GM18507 (cell line): ENCODE measurements around the gene TDRD15.
"Not testable (repeated sequence)": the region's sequence is repeated elsewhere in the genome, so short reads cannot be mapped to it uniquely, and the experiment has no call there.

ENCODE experiments used
- DNase-seq: peaks from one replicate; pipeline ENCODE4 v3.0.0; 2011; ENCODE audit warnings: low read depth; ENCODE audit not compliant: insufficient read length; ENCODE audit errors: extremely low spot score
- FAIRE-seq: peaks from 2 replicates; lab custom pipeline; 2011; peaks lifted over from hg19 to GRCh38; lab: Jason Lieb, UNC

The TDRD15 gene

DNA sequence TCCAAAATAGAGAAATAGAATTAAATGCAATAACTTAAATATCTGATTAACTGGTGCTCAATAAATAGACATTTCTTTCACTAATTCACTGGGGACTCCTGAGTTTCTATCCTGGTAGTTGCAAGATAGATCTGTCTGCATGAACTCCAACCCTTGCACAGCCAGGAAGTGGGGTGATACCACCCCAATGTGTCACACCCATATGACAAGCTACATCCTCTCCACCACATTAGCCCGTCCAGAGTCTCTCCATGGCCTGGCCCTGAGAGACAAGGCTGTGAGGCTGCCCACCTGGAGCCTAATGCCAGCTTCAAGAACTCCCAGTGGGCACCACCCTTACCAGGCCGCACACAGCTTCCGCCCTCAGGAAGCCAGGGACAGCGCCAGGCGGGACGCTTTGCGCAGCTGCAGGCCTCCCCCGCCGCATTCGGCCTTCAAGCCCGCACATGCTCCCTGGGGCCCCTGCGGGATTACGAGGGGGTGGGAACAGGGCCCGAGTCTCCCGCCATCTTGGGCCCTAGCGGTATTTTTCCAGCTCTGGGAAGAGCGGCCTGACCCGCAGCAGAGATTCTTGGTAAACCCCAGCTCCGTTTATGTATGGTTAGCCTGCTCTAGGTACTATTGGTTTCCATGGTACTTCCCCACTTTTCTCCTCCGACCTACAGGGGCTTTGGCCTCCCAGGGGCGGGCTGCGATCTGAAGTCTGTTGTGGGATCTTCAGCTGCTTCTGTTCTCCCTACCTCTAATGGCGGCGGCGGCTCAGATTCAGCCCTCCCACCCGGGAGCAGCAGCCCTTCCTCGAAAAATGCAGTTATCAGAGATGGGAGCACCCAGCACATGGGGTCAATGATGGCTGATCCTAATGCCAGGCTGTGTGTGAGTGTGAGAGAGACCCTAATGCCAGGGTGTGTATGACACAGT, at the start of gene TDRD15:
TDRD15 (plus strand) TSS at position 496 of the 921 bp plus-strand sequence. CDS start 13,500 bp downstream, outside the sequence.
- DNase-seq (no peak), FAIRE-seq (no peak)

DNA sequence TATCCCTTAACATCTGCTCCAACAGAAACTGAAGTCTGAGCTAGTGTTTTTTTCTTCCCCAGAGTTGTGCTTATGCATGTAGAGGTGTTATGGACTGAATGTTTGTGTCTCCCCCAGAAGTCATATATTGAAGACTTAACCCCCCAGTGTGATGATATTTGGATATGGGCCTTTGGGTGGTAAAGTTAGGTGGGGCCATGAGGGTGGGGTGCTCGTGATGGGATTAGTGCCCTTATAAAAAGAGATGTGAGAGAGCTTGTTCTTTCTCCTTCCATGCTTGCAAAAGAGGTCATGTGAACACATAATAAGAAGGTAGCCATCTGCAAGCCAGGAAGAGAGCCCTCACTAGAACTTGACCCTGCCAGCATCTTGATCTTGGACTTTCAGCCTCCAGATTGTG, 45.5 kb upstream of the TDRD15 start:
- DNase-seq, result no peak
- no peak for FAIRE-seq

DNA sequence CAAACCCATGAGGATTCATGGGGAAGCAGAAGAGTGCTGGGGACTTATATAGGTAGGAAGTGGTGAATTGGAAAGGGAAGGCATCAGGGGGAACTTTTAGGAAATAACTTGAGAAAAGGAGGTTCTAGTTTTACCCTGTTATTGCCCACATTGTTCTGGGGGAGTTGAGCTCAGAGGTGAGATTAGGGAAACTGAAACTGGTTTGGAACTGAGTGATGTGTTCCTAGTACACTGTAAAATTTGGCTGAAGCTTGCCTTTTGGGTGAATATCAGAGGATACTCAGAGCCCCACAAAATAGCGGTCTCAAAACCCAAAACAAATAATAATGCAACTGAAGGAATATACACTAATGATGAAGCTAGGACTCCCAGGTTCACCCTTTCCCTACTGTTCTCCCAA, 40.3 kb upstream of the TDRD15 start:
- no peak for DNase-seq
- no peak for FAIRE-seq

DNA sequence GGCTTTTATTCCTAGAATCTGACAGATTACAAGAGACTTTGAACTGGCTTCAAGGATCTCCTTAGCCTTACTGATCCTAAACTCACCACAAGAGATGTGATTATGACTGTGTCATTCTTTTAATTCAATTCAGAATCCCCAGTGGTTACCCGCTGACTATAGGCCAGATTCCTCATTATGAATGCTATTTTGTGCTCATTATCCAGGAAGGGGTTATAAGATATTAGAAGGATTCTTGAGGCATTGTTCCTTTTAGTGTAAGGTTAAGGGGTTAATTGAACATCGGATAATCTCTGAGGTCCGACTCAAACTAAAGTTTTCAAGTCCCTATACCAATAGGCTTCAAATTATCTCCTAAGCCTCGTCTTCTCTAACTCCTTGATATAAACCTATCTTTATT, 39.4 kb upstream of the TDRD15 start:
- FAIRE-seq (no peak), DNase-seq (no peak)

DNA sequence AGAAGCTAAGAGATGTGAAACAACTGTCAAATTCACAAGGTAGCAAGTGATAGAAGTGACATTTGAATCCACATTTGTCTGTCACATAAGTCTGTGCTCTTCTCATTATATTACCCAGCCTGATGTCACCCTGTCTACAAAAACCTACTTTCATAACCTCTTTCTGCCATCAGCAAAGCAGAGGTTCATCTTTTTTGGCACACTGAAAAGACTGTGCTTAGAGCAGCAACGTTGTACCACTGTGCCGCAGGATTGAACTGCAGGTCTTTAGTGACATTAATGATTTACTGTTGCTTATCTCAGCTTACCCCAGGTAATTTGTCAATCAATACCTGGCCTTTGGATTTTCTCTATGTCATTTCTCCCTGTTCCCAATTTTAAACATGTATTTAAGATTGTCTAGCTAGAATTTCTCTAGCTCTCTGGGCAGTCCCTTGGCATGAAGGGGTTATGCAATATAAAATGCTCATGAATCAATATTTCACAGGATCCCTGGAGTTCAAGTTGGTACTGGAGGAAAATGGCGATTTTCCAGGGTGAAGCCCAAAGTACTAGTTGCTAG, 31.4 kb upstream of the TDRD15 start:
- FAIRE-seq (no peak), DNase-seq (no peak)

DNA sequence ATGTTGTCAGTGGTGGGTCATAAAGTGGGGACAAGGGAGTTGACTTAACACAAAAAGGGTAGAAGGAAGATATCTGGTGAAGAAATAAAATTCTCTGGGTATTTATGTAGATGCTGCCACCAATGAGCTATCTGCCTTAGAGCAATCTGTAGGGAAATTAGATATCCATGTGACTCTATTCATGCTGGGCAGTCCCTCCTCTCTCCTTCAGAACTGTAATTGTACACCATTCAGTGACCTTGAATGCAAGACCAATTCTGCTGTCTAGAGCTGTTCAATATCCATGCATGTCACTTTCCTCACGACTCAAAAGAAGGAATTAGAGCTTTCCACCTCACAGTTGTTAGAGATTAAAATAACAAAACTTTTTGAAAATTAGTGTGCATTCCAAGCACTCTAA, 28.6 kb upstream of the TDRD15 start:
- DNase-seq (no peak), FAIRE-seq (no peak)

DNA sequence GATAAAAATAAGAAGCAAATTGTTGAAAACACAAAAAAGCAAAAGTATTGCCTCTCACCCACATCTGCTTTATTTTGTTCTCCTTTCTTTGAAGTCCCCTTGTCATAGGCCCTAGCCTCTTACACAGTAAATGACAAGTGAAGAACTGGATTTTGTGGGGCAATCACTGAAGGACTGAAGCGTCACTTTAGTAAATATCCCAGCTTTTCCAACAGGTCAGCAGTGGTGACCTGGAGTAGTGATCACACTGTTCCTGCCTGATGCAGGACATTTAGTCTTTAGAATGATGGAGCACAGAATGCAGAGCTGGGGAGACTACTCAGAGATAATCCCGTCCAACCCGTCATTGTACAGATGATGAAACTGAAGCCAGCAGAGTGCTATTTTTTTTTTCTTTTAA, 28.1 kb upstream of the TDRD15 start:
- FAIRE-seq (no peak), DNase-seq (no peak)

DNA sequence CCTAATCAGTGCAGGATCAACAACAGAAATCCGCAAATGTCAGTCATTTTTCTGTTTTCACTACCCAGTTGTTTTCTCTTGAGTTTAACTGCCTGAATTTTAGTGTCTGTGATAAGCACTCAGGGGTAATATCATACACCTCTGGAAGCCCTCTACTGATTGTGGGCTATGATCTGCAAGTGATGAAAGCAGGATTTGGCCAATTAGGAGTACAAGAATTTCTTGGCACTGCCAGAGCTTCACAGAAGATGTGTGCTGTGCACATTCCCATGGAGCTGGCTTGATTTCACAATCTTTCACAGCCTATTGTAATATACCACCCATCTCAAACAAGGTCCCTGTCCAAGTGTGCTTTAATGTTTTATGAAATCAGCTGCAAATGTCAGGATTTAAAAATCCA, 27.3 kb upstream of the TDRD15 start:
- no peak for DNase-seq
- FAIRE-seq, result no peak

DNA sequence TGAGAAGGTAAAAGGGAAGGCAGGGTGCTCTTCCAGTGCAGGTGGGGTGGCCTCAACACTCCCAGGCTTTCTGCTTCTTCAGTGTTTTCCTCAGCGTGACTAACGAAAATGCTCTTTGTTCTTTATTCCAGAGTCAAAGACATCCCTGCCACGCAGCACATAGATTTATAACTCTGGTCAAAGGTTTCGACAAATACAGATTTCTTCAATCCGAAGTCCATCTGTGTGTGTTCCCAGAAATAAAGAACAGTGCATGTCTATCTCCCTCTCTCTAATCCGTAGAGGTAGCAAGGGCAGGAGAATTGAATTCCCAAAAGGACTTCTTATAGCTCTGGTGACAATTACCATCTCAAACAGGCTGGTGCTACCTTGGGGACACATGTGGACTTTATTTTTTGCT, 26.4 kb upstream of the TDRD15 start:
- FAIRE-seq (no peak), DNase-seq (no peak)

DNA sequence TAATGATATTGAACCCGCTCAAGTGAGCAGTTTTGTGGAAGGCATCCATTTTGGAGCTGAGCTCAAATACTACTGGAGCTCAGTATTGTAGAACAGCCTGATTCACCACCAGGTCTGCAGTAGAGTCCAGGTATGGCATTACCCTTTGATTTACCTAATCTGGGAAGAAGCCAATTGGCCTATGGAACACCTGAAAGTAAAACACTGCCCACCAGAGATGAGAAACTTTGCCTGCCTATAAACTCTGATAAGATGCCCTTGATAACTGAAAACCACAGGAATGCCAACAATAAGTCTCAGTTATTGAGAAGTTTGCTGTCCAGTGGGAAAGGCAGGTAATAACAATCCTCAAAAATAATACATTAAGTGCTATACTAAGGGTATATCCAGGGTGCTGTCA, 25.5 kb upstream of the TDRD15 start:
- no peak for DNase-seq
- no peak for FAIRE-seq

DNA sequence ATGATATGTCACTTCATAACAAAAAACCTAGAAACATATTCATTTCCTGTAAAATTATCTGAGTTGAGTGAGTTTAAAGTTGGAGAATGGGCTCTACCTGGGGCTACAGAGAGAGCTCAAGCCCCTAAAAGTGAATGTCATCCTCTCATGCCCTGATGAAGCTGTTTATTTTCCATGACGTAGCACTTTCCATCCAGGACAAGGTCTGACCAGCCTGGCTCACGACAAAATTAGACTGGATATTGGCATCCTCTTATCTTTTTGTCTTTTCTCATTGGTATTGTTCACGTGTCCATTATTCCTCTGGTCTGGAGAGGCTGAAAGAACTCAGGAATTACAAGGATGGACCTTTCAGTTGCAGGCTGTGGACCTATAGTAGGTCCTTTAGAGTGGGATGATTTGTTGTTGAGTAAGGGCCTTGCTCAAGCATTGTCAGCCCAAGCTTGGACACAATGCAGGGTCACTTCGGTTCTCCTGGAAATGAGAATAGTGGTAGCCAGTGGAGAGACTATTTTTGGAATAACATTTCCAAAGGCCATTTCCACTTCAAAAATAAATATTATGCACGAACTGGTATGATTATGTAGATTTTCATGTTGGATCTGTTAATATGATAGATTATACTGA, 24.4 kb upstream of the TDRD15 start:
- no peak for FAIRE-seq

DNA sequence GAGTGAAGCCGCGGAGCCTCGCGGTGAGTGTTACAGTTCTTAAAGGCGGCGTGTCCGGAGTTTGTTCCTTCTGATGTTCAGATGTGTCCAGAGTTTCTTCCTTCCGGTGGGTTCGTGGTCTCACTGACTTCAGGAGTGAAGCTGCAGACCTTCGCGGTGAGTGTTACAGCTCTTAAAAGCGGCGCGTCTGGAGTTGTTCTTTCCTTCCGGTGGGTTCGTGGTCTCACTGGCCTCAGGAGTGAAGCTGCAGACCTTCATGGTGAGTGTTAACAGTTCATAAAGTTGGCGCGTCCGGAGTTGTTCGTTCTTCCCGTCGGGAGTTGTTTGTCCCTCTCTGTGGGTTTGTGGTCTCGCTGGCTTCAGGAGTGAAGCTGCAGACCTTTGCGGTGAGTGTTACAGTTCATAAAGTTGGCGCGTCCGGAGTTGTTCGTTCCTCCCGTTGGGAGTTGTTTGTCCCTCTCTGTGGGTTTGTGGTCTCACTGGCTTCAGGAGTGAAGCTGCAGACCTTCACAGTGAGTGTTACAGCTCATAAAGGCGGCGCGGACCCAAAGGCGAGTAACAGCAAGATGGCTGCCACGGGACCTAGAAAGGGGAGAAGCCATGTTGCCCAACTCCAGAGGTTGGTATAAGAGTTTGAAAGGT, 22.1 kb upstream of the TDRD15 start:
- DNase-seq, FAIRE-seq: not testable (repeated sequence)

More for the DNA sequence above, 24.4 kb upstream of the TDRD15 start:
- DNase-seq, result no peak

DNA sequence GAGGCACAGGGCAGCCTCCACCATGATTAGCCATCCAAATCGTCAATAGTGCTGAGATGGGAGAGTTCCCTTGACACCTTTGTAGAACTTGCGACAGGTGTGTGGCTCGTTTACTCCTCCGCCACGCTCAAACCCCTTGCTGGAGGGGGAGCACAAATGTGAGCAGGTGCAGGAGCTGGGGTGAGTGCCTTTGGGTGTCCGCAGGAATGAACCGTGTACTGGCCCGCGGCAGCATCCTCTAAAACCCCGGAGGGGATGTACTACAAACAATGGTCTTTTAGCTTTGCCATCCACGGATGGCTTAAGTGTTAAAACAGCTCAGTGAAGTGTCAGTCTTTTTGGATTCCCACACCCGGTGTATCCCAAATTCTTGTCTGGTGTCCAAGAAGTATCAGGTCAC, 21.4 kb upstream of the TDRD15 start:
- DNase-seq, result no peak
- no peak for FAIRE-seq

DNA sequence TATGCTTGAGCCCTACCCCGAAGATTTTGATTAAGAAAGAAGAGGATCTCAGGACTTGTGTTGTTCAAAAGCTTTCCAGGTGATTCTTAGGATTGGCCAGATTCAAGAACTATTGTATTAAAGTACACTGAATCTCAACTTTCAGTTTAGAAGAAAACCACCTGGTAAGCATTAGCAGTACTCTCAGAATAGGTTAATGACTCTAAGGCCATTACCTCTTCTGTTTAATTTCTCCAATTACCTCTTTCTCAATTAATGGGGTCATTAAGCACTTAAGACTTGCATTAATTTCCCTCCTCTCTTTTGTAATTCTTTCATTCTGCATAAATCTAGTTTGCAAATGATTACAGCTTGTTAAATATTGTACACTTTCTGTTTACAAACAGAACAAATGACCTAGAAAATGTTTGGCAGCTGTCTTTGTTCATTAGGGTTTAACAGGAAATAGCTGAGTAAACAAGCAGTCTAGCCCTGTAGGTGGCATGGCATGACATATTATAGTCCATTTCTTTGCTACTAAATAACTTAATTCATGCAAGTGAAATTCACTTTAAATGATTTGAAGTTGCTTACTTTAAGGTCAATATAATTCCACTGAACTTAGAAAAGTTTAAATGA, 20.4 kb upstream of the TDRD15 start:
- DNase-seq (no peak), FAIRE-seq (no peak)

DNA sequence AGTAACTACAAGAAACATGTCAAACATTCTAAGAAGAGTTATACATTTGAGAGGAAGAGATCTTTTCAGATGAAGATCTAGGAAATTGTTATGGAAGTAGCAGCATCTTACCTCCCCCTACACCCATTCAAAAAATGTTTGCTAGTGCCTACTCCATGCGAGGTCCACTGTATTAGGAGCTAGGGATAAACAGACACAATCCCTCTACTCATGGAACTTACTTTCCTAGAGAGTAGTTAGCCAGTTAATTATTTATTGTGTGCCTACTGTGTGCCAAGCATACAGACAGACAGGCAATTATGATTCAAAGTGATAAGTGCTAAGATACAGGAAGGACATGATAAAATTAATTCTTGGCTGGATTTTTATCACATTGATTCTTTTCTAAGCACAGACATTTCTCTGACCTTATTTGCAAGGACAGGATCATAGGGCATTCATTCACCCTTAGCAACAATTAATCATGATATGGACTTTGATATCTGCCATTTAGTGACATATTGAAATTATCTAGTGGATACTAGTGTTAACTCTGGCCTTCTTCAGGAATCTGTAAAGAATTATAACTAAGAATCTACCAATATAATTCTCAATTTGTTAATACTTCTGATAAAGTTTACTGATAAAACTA, 19.6 kb upstream of the TDRD15 start:
- DNase-seq, result no peak
- no peak for FAIRE-seq

DNA sequence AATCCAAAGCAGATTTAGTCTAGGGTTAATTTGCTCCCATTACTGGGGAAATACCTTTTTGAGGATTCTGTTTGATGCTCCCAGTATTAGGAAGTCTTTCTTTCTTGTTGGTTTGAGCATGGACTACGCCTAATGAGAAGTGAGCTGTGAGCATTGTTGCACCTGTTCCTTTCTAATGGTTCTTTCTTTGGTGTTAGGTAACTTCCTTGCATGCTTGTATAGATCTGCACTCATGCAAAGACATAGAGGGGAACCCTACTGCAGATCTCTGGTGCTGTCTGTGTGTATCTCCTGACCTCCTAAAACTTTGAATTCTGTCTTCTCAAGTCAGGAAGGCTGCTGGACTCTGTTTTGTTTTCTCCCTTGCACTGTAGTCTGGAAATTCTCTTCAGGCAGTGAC, 12.8 kb upstream of the TDRD15 start:
- FAIRE-seq (peak; percentile 31), DNase-seq (no peak)

DNA sequence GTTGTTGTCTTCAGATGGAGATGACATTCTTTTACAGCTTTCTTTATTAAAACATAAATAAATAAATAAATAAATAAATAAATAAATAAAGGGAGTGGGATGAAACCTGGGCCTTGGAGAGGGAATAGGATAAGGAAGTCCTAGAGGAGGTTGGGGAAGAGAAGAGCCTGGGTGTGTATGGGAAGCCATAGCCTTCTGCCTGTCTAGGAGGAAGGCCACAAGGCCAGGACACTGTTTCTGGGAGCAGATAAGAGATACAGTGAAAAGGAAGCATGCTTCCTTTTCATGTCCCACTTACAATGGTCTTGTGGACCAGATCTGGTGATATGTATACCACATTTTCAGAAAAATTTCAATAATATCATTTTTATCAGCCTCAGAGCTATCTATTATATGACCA, 6.1 kb upstream of the TDRD15 start:
- no peak for DNase-seq

DNA sequence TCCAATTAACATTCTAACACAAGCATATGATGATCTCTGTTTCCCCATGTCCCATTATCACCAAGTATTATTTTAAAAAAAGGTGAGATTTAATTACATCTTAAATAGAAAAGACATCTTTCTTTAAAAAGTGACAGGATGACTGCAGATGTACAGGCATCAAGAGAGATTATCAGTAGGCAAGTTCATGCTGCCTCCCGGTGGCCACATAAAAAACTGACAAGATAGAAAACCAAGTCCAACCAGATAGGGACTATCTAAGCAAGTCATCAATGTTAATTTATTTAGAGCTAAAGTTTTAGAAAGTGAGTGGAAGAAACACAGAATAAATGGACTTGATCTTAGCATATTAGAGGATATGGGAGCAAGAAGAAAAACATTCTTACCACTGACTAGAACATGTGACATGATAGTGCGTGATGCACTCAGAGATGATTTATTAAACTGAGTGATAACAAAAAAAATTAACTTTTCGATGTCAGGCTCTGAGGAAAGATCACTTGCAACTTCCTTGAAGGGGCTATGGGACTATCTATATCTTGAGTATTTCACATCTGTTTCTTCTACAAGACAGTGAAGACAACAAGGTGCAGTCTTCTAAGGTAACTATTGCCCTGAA, 5.4 kb upstream of the TDRD15 start:
- DNase-seq, result no peak
- peak; percentile 18 for FAIRE-seq

More for the DNA sequence above, 6.1 kb upstream of the TDRD15 start:
- no peak for FAIRE-seq

DNA sequence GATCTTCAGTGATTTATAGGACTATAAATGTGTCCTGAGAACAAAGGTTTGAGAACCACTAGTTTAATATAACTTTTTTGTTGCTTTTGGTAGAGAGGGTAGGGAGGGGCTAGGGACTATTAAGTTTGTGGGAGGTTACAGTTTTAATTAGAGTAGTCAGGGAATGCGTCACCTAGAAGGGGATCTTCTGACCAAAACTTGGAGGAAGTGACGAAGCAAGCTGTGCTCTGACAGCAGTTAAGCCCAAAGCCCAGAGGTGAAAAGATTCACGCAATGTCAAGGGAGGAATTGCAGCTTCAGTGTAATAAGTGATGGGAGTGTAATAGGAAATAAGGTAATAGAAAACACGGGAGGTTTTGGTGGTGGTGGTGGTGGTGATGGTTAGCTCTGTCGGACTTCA, 8.1 kb downstream of the TDRD15 start:
- DNase-seq (no peak), FAIRE-seq (no peak)
